Measurements from ENCODE around the gene DENND5A. TPM values are rescaled to one million over a fixed set of nuclear protein-coding genes. Genes with fewer than 3 reads are reported as not detected.

Gene DENND5A
- total RNA-seq, 2 donors from 2014 or later, result 75.8 to 96.7 TPM

DNA sequence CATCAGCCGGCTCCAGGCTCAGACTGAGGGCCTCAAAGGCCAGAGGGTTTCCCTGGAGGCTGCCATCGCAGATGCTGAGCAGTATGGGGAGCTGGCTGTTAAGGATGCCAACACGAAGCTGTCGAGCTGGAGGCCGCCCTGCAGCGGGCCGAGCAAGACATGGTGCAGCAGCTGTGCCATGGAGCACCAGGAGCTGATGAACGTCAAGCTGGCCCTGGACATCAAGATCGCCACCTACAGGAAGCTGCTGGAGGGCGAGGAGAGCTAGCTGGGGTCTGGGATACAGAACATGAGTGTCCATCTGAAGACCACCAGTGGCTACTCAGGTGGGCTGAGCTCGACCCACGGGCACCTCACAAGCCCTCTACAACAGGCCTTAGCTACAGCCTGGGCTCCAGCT, 169.7 kb downstream of the DENND5A start:
- no peak for DNase-seq (ENCODE audit: low spot score)
- H3K4me3 ChIP-seq, result no peak overlapping the region
- H3K9me3 ChIP-seq, result no peaks in the 10 kb centered on the region
- peaks cover 0 to 9% of the 10 kb centered on the region in 2 donors for H3K4me1 ChIP-seq
- no peaks in the 10 kb centered on the region for H3K36me3 ChIP-seq
- H3K27ac ChIP-seq, result no peak overlapping the region
- peaks cover 0 to 5% of the 10 kb centered on the region in 2 donors for H3K27me3 ChIP-seq
- TF ChIP-seq, protein P1, sequence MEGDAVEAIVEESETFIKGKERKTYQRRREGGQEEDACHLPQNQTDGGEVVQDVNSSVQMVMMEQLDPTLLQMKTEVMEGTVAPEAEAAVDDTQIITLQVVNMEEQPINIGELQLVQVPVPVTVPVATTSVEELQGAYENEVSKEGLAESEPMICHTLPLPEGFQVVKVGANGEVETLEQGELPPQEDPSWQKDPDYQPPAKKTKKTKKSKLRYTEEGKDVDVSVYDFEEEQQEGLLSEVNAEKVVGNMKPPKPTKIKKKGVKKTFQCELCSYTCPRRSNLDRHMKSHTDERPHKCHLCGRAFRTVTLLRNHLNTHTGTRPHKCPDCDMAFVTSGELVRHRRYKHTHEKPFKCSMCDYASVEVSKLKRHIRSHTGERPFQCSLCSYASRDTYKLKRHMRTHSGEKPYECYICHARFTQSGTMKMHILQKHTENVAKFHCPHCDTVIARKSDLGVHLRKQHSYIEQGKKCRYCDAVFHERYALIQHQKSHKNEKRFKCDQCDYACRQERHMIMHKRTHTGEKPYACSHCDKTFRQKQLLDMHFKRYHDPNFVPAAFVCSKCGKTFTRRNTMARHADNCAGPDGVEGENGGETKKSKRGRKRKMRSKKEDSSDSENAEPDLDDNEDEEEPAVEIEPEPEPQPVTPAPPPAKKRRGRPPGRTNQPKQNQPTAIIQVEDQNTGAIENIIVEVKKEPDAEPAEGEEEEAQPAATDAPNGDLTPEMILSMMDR (IDR thresholded peaks at IDR 0.05), result no peak

DNA sequence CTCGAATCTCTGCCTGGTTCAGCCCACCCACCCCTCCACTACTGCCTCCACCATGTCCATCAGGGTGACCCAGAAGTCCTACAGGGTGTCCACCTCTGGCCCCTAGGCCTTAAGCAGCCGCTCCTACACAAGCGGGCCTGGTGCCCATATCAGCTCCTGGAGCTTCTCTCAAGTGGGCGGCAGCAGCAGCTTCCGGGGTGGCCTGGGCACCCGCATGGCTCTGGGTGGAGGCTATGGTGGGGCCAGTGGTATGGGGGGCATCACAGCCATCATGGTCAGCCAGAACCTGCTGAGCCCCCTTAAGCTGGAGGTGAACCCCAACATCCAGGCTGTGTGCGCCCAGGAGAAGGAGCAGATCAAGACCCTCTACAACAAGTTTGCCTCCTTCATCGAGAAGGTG, 170.7 kb downstream of the DENND5A start:
- no peak for DNase-seq (ENCODE audit: low spot score)
- H3K4me3 ChIP-seq, result no peak overlapping the region
- H3K27me3 ChIP-seq, result peaks cover 0 to 5% of the 10 kb centered on the region in 2 donors
- no peak overlapping the region for H3K27ac ChIP-seq
- no peaks in the 10 kb centered on the region for H3K9me3 ChIP-seq
- H3K36me3 ChIP-seq, result no peaks in the 10 kb centered on the region
- H3K4me1 ChIP-seq, result peaks cover 0 to 9% of the 10 kb centered on the region in 2 donors
- TF ChIP-seq, protein P1 (IDR thresholded peaks at IDR 0.05), result no peak

DNA sequence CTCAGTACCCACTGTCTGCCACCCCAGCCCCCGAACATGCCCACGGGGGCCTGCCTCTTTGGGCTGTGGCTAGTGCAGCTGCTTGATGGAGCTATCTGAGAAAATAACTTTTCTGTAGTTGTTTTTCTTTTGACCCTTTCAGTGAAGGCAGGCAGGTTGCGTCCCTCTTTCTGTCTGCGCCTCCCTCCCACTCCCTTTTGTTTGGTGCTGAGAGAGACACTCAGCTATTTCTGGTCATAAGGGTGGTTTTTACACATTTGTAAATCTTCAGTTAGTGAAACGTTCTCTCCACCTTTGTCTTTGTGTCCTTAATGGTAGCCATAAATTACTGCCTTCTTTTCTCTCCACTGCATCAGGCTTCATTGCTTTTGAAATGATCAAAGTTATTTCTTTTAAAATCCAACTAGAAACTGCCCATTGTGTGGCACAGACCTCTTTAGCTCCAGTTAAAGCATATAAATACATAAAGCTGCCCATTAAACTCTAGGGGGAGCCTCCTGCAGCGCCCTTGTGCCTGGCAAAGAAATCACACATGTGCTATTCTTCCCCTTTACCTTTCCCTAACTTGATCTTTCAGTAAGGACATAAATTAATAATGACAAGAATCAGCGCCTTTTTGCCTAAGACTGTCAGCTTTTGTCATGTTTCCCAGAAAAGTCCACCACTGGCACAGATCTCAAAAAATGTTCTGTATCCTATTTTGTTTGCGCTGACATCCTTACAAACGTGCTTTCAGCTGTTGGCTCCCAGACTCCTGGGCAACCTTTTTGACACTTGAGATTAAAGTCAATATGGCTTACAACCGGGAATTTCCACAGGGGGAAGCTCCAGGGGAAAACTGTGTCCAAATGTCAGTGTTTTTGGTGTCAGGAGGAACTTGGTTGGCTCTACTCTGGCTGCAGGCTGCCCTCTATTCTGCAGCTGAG, 172.0 kb downstream of the DENND5A start:
- H3K4me3 ChIP-seq, result no peak overlapping the region
- no peaks in the 10 kb centered on the region for H3K36me3 ChIP-seq
- TF ChIP-seq, protein P1 (IDR thresholded peaks at IDR 0.05), result no peak
- H3K27me3 ChIP-seq, result peaks cover 0 to 5% of the 10 kb centered on the region in 2 donors
- no peak for DNase-seq (ENCODE audit: low spot score)
- H3K4me1 ChIP-seq, result peaks cover 0 to 9% of the 10 kb centered on the region in 2 donors
- H3K9me3 ChIP-seq, result no peaks in the 10 kb centered on the region
- no peak overlapping the region for H3K27ac ChIP-seq

DNA sequence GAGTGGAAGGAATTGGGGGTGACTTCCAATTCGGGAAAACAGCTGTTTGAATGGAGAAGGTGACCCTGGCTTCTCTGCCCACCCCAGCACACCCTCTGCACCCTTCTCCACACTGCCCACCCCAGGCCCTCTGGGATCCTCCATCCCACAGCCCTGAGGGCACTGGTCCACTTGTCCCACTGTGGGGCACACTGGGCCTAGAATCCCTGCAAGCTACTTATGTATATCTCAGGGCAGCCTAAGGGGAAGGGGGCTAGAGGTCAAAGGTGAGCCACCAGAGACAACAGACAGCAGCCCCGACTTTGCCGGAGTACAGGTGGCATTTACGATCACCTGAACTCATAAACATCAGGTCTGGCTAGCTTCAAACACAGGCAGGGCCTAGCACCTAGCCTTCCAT, 173.1 kb downstream of the DENND5A start:
- Histone ChIP-seq H3K4me3 (peak overlapping the region in 1 of 2 donors; percentile 58), H3K27ac (no peak overlapping the region), H3K27me3 (peaks cover 0 to 5% of the 10 kb centered on the region in 2 donors), H3K4me1 (peaks cover 0 to 9% of the 10 kb centered on the region in 2 donors), H3K36me3 (no peaks in the 10 kb centered on the region), H3K9me3 (no peaks in the 10 kb centered on the region)
- TF ChIP-seq, protein P1 (IDR thresholded peaks at IDR 0.05), result no peak
- no peak for DNase-seq (ENCODE audit: low spot score)

DNA sequence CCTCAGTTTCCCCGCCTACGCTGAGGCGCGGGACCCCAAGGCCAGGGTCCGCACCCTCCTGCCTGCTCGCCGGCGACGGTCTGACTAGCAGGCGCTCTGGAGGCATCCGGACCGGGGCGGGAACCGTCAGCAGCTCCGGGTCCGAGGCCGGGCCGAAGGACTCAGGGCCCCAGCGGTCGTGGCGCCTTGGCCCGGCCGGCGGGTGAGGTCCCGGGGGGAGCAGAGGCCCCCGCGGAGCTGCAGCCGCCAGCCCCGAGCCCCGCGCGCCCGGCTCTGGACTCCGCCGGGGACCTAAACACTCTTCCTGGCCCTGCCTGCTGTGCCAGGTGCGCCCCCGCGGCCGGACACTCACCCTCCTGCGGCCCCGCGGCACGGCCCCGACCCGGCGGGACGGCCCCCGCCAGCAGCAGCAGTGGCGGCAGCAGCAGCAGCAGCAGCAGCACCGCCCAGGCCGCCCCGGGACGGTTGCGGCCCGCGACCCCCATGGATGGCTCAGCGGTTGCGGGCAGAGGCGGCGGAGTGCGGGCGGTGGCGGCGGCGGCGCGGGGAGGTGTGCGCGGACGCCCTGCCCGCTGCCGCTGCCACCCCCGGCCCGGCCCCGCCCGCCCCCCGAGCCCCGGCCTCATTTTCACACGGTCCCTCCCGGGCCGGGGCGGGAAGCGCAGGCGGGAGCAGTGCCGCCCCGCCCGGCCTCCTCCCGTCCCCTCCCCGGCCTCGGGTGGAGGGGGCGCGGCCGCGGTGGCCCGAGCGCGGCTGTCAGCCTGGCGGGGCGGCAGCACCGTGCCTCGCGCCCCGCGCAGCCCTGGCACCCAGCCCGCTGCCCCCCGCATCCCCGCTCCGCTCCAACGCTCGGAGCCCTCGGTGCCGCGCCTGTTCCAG, 173.9 kb downstream of the DENND5A start, which contains the start of gene SCUBE2:
Gene SCUBE2, minus strand, starts transcription at position 556 of the 879 bp plus-strand sequence. Its CDS starts 71 bp downstream, at position 485.
- Histone ChIP-seq H3K4me1 (peaks cover 0 to 9% of the 10 kb centered on the region in 2 donors), H3K36me3 (no peaks in the 10 kb centered on the region), H3K9me3 (no peaks in the 10 kb centered on the region), H3K27me3 (peaks cover 0 to 5% of the 10 kb centered on the region in 2 donors), H3K27ac (no peak within 1 kb of the TSS), H3K4me3 (peak within 1 kb of the TSS; percentile 37 to 58)
- DNase-seq (ENCODE audit: low spot score), result no peak
- TF ChIP-seq, protein P1 (IDR thresholded peaks at IDR 0.05), result no peak

Data from right atrium auricular region (tissue), 2 donors.